Motor neuron (in vitro differentiated cells): ENCODE measurements around the gene CCDC127. TPM values are rescaled to one million over a fixed set of nuclear protein-coding genes. Genes with fewer than 3 reads are reported as not detected.

ENCODE experiments used
- ATAC-seq, 8 experiments: fragments of 200-7000 bp; cut with Tn5 transposase; replicated peaks in 6 of 8; 2 replicates each; pipeline ENCODE4 v1.8.0; 2021; ENCODE audit warnings: mild to moderate bottlenecking in 8 of 8, moderate library complexity in 8 of 8
- H3K27ac ChIP-seq, 2 donors: fragments of 250-450 bp; sonication (Bioruptor Pico); 2 replicates each; pipeline ENCODE4 v1.9.0; 2021; ENCODE audit warnings: antibody characterized with exemption in 2 of 2, mild to moderate bottlenecking in 2 of 2, moderate library complexity in 1 of 2
- H3K4me1 ChIP-seq, 2 donors: fragments of 250-450 bp; sonication (Bioruptor Pico); replicated peaks in 1 of 2; 2 replicates each; pipeline ENCODE4 v1.6.1; 2021; ENCODE audit warnings: antibody characterized with exemption in 2 of 2, mild to moderate bottlenecking in 2 of 2, moderate library complexity in 1 of 2
- H3K4me3 ChIP-seq, 5 donors: fragments of 250-450 bp; sonication (Bioruptor Pico); 2 replicates each; pipeline ENCODE4 v1.9.0; 2021; ENCODE audit warnings: antibody characterized with exemption in 5 of 5, mild to moderate bottlenecking in 5 of 5, moderate library complexity in 4 of 5
- WGBS, 10 experiments: fragments of 450-650 bp; shearing (Covaris generic); methylation state at CpG; one replicate each; pipeline ENCODE4 v1.0.0; 2022; 5-methylcytosine and 5-hydroxymethylcytosine counted together
- in situ Hi-C, 9 experiments: fragments of 400-800 bp; cut with MboI; loops; one replicate each; pipeline ENCODE4 v1.15.0; 2021; ENCODE audit warnings: low sequenced_read_pairs in 9 of 9, low pct_unique_long_range_greater_than_20kb in 2 of 9; ENCODE audit not compliant: unreplicated experiment in 9 of 9
- total RNA-seq, 8 experiments: library from RNA; unstranded; fragments of 300-600 nt; gene quantifications; 2 replicates each; pipeline versions ENCODE4 v1.2.3 to v1.2.4, GENCODE V29; 2022

Gene CCDC127
- total RNA-seq, 8 experiments from 2014 or later, result 5.9 to 10.8 (median 7.9) TPM

GRCh38 chr5:149745-150485 lies 68.0 kb downstream of the CCDC127 start:
- no peak overlapping the region for H3K27ac ChIP-seq
- WGBS, 10 experiments, result 39 to 100% (median 85%) methylated on average over 1 to 6 of the region's 6 CpGs
- H3K4me1 ChIP-seq, result no peaks in the 10 kb centered on the region
- ATAC-seq, result no peak
- in situ Hi-C loops, result no loop called here
- no peak overlapping the region for H3K4me3 ChIP-seq

DNA sequence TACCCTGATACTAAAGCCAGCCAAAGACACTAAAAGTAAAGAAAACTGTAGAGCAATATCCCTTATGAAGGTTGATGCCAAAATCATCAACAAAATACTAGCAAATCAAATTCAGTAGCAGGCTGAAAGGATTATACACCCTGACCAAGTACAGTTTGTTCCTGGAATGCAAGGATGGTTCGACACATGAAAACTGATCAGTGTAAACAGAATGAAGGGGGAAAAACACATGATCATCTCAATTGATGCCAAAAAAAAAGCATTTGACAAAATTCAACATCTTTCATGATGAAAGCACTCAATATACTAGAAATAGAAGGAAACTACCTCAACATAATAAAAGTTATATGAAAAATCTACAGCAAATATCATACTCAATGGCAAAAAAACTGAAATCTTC lies 70.2 kb downstream of the CCDC127 start:
- in situ Hi-C loops, result no loop called here
- no peaks in the 10 kb centered on the region for H3K4me1 ChIP-seq
- no peak overlapping the region for H3K27ac ChIP-seq
- no peak for ATAC-seq
- H3K4me3 ChIP-seq, result no peak overlapping the region
- WGBS, 10 experiments, result 0 to 100% (median 83%) methylated on average over 1 of the region's 1 CpG; no CpG with 5 or more reads in 1 of the 10 experiments

Other genes with a start within 250 kb of the CCDC127 start
- gene PLEKHG4B, start 126.0 kb downstream of the CCDC127 start, total RNA-seq, result 1 to 10 TPM in 5 of 8 experiments, under 1 TPM in 3; 0.09 to 7.3 (median 3.2) TPM
- gene LRRC14B, start 26.7 kb downstream of the CCDC127 start, total RNA-seq, result 1 to 10 TPM in 1 of 8 experiments, under 1 TPM in 4, not detected in 3; 0.18 to 4.5 (median 0.25) TPM
- gene SDHA, start 167 bp upstream of the CCDC127 start, total RNA-seq, result 100 to 1,000 TPM in 3 of 8 experiments, 10 to 100 TPM in 5; 61.7 to 154 (median 81.6) TPM
- 100 to 1,000 TPM in 3 of 8 experiments, 10 to 100 TPM in 5; 37.3 to 116 (median 72.6) TPM for gene PDCD6, start 53.5 kb upstream of the CCDC127 start, total RNA-seq
- gene AHRR, start 103.6 kb upstream of the CCDC127 start, total RNA-seq, result 10 to 100 TPM in 1 of 8 experiments, 1 to 10 TPM in 7; 1.1 to 24.0 (median 1.6) TPM
- 10 to 100 TPM; 17.1 to 69.6 (median 25.0) TPM for gene EXOC3, start 225.0 kb upstream of the CCDC127 start, total RNA-seq